Natural killer cell (primary cell): Measurements from ENCODE around the gene PKD1. TPM values are rescaled to one million over a fixed set of nuclear protein-coding genes. Genes with fewer than 3 reads are reported as not detected.

Experiments used
- ATAC-seq, 3 donors: fragments of 150-1000 bp in 2 of 3; fragments of 200-7000 bp in 1 of 3; cut with Tn5 transposase; 1 replicate in 1 of 3; 2 replicates in 2 of 3; pipeline ENCODE4 v1.10.0; 2021; ENCODE audit warnings: mild to moderate bottlenecking in 2 of 3, moderate library complexity in 2 of 3
- DNase-seq, 2 donors: peaks; one replicate each; pipeline versions ENCODE4 v3.0.0 to v3.0.0-alpha.2; 2013 to 2021; ENCODE audit warnings: mixed read lengths in 1 of 2
- H3K27ac ChIP-seq: one replicate; pipeline ENCODE4 v1.5.1; 2013; ENCODE audit warnings: mild to moderate bottlenecking, low read length
- H3K27me3 ChIP-seq: one replicate; pipeline ENCODE4 v1.6.1; 2013; ENCODE audit warnings: low read length; ENCODE audit not compliant: control insufficient read depth, insufficient read depth
- H3K36me3 ChIP-seq: one replicate; pipeline ENCODE4 v1.6.1; 2013; ENCODE audit warnings: low read length; ENCODE audit not compliant: control insufficient read depth, insufficient read depth
- H3K4me1 ChIP-seq: one replicate; pipeline ENCODE4 v1.6.1; 2013; ENCODE audit warnings: low read length; ENCODE audit not compliant: control insufficient read depth, insufficient read depth
- H3K4me3 ChIP-seq: one replicate; pipeline ENCODE4 v1.5.1; 2013; ENCODE audit warnings: low read length
- H3K9me3 ChIP-seq: one replicate; pipeline ENCODE4 v1.6.1; 2013; ENCODE audit warnings: low read length; ENCODE audit not compliant: control insufficient read depth, insufficient read depth
- H3K27ac Mint-ChIP-seq, 2 donors: one replicate each; pipeline ENCODE4 v1.8.0; 2022; ENCODE audit warnings: mild to moderate bottlenecking in 2 of 2, mixed read lengths in 2 of 2, moderate library complexity in 1 of 2
- H3K27me3 Mint-ChIP-seq, 2 donors: one replicate each; pipeline ENCODE4 v1.8.0; 2022; ENCODE audit warnings: low read depth in 2 of 2, mixed read lengths in 2 of 2
- H3K36me3 Mint-ChIP-seq: one replicate; pipeline ENCODE4 v1.8.0; 2022; ENCODE audit warnings: mixed read lengths
- H3K4me1 Mint-ChIP-seq, 2 donors: one replicate each; pipeline ENCODE4 v1.8.0; 2022; ENCODE audit warnings: mixed read lengths in 2 of 2
- H3K4me3 Mint-ChIP-seq: one replicate; pipeline ENCODE4 v1.8.0; 2022; ENCODE audit warnings: mild to moderate bottlenecking, moderate library complexity, mixed read lengths
- H3K9me3 Mint-ChIP-seq, 2 donors: one replicate each; pipeline ENCODE4 v1.8.0; 2022; ENCODE audit warnings: mixed read lengths in 2 of 2
- CTCF ChIP-seq: fragments of 200-600 bp; IDR thresholded peaks from one replicate; pipeline ENCODE4 v1.8.0; 2022; ENCODE audit warnings: antibody characterized with exemption
- WGBS: methylation state at CpG from one replicate; pipeline ENCODE4 v1.1.7; 2013; ENCODE audit warnings: missing lambda C conversion rate; ENCODE audit not compliant: insufficient coverage; 5-methylcytosine and 5-hydroxymethylcytosine counted together
- intact Hi-C: fragments of 100-400 bp; cut with micrococcal nuclease; formaldehyde crosslinking; loops from one replicate; pipeline ENCODE4 v1.14.2; 2022
- total RNA-seq, 4 donors: library from RNA; stranded (reverse); fragments of 120-200 nt in 1 of 4; gene quantifications; one replicate each; pipeline versions ENCODE4 v1.2.3 to v1.2.4, GENCODE V29; 2013 to 2022

Gene PKD1
- total RNA-seq, 3 donors from 2014 or later (not counting 1 experiment from before 2014, with no cell fraction given), result 87.0 to 105 (median 99.1) TPM

GRCh38 chr16:2181952-2182351 lies 46.3 kb upstream of the PKD1 start:
- ATAC-seq, result no peak
- no peak overlapping the region for H3K27ac Mint-ChIP-seq
- no peak for TF ChIP-seq CTCF
- no peak overlapping the region for H3K4me3 Mint-ChIP-seq
- Histone ChIP-seq H3K27ac (no peak overlapping the region), H3K36me3 (peaks cover 6% of the 10 kb centered on the region), H3K9me3 (no peaks in the 10 kb centered on the region), H3K27me3 (no peaks in the 10 kb centered on the region), H3K4me3 (no peak overlapping the region), H3K4me1 (no peaks in the 10 kb centered on the region)
- H3K4me1 Mint-ChIP-seq, result peaks cover 0 to 6% of the 10 kb centered on the region in 2 donors
- no peak for DNase-seq
- H3K9me3 Mint-ChIP-seq, result no peaks in the 10 kb centered on the region
- intact Hi-C loops, result no loop called here
- no peaks in the 10 kb centered on the region for H3K27me3 Mint-ChIP-seq
- 83% methylated on average over 20 of the region's 20 CpGs for WGBS
- H3K36me3 Mint-ChIP-seq, result no peaks in the 10 kb centered on the region

GRCh38 chr16:2180962-2181923 lies 45.5 kb upstream of the PKD1 start:
- no peaks in the 10 kb centered on the region for H3K4me1 ChIP-seq
- WGBS, result 91% methylated on average over 46 of the region's 46 CpGs
- Mint-ChIP-seq H3K4me1 (peaks cover 0 to 6% of the 10 kb centered on the region in 2 donors), H3K9me3 (no peaks in the 10 kb centered on the region), H3K27me3 (no peaks in the 10 kb centered on the region), H3K27ac (no peak overlapping the region), H3K4me3 (no peak overlapping the region), H3K36me3 (no peaks in the 10 kb centered on the region)
- TF ChIP-seq CTCF, result no peak
- H3K4me3 ChIP-seq, result no peak overlapping the region
- DNase-seq (no peak), ATAC-seq (no peak)
- intact Hi-C loops, result no loop called here
- no peak overlapping the region for H3K27ac ChIP-seq
- H3K9me3 ChIP-seq, result no peaks in the 10 kb centered on the region
- H3K27me3 ChIP-seq, result no peaks in the 10 kb centered on the region
- H3K36me3 ChIP-seq, result peaks cover 9% of the 10 kb centered on the region

- WGBS, result 95% methylated on average over 43 of the region's 43 CpGs
- Mint-ChIP-seq H3K9me3 (no peaks in the 10 kb centered on the region), H3K4me1 (peaks cover 0 to 6% of the 10 kb centered on the region in 2 donors), H3K27ac (no peak overlapping the region), H3K27me3 (no peaks in the 10 kb centered on the region), H3K36me3 (no peaks in the 10 kb centered on the region), H3K4me3 (no peak overlapping the region)
- no peak for ATAC-seq
- intact Hi-C loops, result no loop called here
- Histone ChIP-seq H3K4me1 (no peaks in the 10 kb centered on the region), H3K9me3 (no peaks in the 10 kb centered on the region), H3K4me3 (no peak overlapping the region), H3K27ac (no peak overlapping the region), H3K36me3 (peaks cover 17% of the 10 kb centered on the region), H3K27me3 (no peaks in the 10 kb centered on the region)
- no peak for DNase-seq
- no peak for TF ChIP-seq CTCF
Observed at GRCh38 chr16:2180461-2180860, 44.8 kb upstream of the PKD1 start.
